ENCODE data around the gene SRPRB. TPM values are rescaled to one million over a fixed set of nuclear protein-coding genes. Genes with fewer than 3 reads are reported as not detected.

The SRPRB gene
- total and polyA plus RNA-seq, 2 donors from 2014 or later = 47.9 to 58.8 TPM

GRCh38 chr3:133834621-133835417, 29.2 kb downstream of the SRPRB start:
- TF ChIP-seq CTCF (IDR thresholded peaks at IDR 0.05; ENCODE audit: borderline replicate concordance, extremely low read depth, insufficient read depth) = no peak
- H3K4me1 ChIP-seq (ENCODE audit: control insufficient read depth in 2 of 3, insufficient read depth in 2 of 3, low read depth in 1 of 3, low read length in 3 of 3) = no peaks in the 10 kb centered on the region
- H3K9ac ChIP-seq (ENCODE audit: low read length in 3 of 3) = no peak overlapping the region
- H3K9me3 ChIP-seq (ENCODE audit: control insufficient read depth in 2 of 3, insufficient read depth in 1 of 3, low read length in 3 of 3) = no peaks in the 10 kb centered on the region
- no peak overlapping the region for H3K27ac ChIP-seq (ENCODE audit: low read depth in 2 of 2, low read length in 2 of 2)
- H3K27me3 ChIP-seq (ENCODE audit: control insufficient read depth, insufficient read depth, low read length) = no peaks in the 10 kb centered on the region
- DNase-seq (no peak), FAIRE-seq (no peak)
- H3K4me3 ChIP-seq (ENCODE audit: low read length in 3 of 3) = no peak overlapping the region
- intact Hi-C loops (cut with DNase I) = no loop called here
- H3K36me3 ChIP-seq (ENCODE audit: control insufficient read depth in 2 of 3, insufficient read depth in 3 of 3, low read length in 3 of 3) = no peaks in the 10 kb centered on the region

- Histone ChIP-seq H3K9ac (ENCODE audit: low read length in 3 of 3) (no peak overlapping the region), H3K27ac (ENCODE audit: low read depth in 2 of 2, low read length in 2 of 2) (no peak overlapping the region), H3K36me3 (ENCODE audit: control insufficient read depth in 2 of 3, insufficient read depth in 3 of 3, low read length in 3 of 3) (no peaks in the 10 kb centered on the region), H3K4me1 (ENCODE audit: control insufficient read depth in 2 of 3, insufficient read depth in 2 of 3, low read depth in 1 of 3, low read length in 3 of 3) (no peaks in the 10 kb centered on the region), H3K4me3 (ENCODE audit: low read length in 3 of 3) (no peak overlapping the region), H3K9me3 (ENCODE audit: control insufficient read depth in 2 of 3, insufficient read depth in 1 of 3, low read length in 3 of 3) (no peaks in the 10 kb centered on the region), H3K27me3 (ENCODE audit: control insufficient read depth, insufficient read depth, low read length) (no peaks in the 10 kb centered on the region)
- no peak for TF ChIP-seq CTCF (IDR thresholded peaks at IDR 0.05; ENCODE audit: borderline replicate concordance, extremely low read depth, insufficient read depth)
- intact Hi-C loops (cut with DNase I) = no loop called here
- no peak for FAIRE-seq
- no peak for DNase-seq
These were observed 29.8 kb downstream of the SRPRB start for GRCh38 chr3:133835418-133835743.

GRCh38 chr3:133835961-133836360, 30.3 kb downstream of the SRPRB start:
- Histone ChIP-seq H3K36me3 (ENCODE audit: control insufficient read depth in 2 of 3, insufficient read depth in 3 of 3, low read length in 3 of 3) (no peaks in the 10 kb centered on the region), H3K9me3 (ENCODE audit: control insufficient read depth in 2 of 3, insufficient read depth in 1 of 3, low read length in 3 of 3) (no peaks in the 10 kb centered on the region), H3K9ac (ENCODE audit: low read length in 3 of 3) (no peak overlapping the region), H3K4me3 (ENCODE audit: low read length in 3 of 3) (no peak overlapping the region), H3K4me1 (ENCODE audit: control insufficient read depth in 2 of 3, insufficient read depth in 2 of 3, low read depth in 1 of 3, low read length in 3 of 3) (no peaks in the 10 kb centered on the region), H3K27me3 (ENCODE audit: control insufficient read depth, insufficient read depth, low read length) (no peaks in the 10 kb centered on the region), H3K27ac (ENCODE audit: low read depth in 2 of 2, low read length in 2 of 2) (no peak overlapping the region)
- FAIRE-seq (no peak), DNase-seq (peak in 1 of 5 donors; percentile 2)
- intact Hi-C loops (cut with DNase I) = no loop called here
- TF ChIP-seq CTCF (IDR thresholded peaks at IDR 0.05; ENCODE audit: borderline replicate concordance, extremely low read depth, insufficient read depth) = no peak

Measured in kidney (tissue), 14 donors.